Lung (tissue), 12 donors: ENCODE measurements around the gene NKD2. TPM values are rescaled to one million over a fixed set of nuclear protein-coding genes. Genes with fewer than 3 reads are reported as not detected.

Experiments used
- ATAC-seq: fragments of 200-7000 bp; cut with Tn5 transposase; one replicate; pipeline ENCODE4 v1.9.1; 2020; ENCODE audit warnings: moderate number of reproducible peaks; ENCODE audit not compliant: insufficient read depth, low FRiP score
- DNase-seq, 3 donors: peaks; one replicate each; pipeline ENCODE4 v3.0.0-alpha.2; 2013 to 2017
- H3K27ac ChIP-seq, 2 donors: one replicate each; pipeline ENCODE4 v1.5.1; 2013; ENCODE audit warnings: mild to moderate bottlenecking in 2 of 2, moderate library complexity in 2 of 2, control low read depth in 1 of 2, inconsistent platforms in 1 of 2, low read depth in 1 of 2, low read length in 1 of 2
- H3K27me3 ChIP-seq, 3 donors: one replicate each; pipeline ENCODE4 v1.5.1; 2013; ENCODE audit warnings: low read length in 2 of 3; ENCODE audit not compliant: control insufficient read depth in 3 of 3, insufficient read depth in 3 of 3
- H3K36me3 ChIP-seq, 4 donors: one replicate each; pipeline ENCODE4 v1.5.1; 2013; ENCODE audit warnings: low read length in 4 of 4, mild to moderate bottlenecking in 1 of 4, moderate library complexity in 1 of 4; ENCODE audit not compliant: control insufficient read depth in 4 of 4, insufficient read depth in 4 of 4
- H3K4me1 ChIP-seq, 5 donors: one replicate each; pipeline ENCODE4 v1.5.1; 2013; ENCODE audit warnings: low read length in 5 of 5, mild to moderate bottlenecking in 2 of 5, moderate library complexity in 1 of 5; ENCODE audit not compliant: control insufficient read depth in 5 of 5, insufficient read depth in 5 of 5
- H3K4me3 ChIP-seq: one replicate; pipeline ENCODE4 v1.5.1; 2013; ENCODE audit warnings: mild to moderate bottlenecking, control low read depth, moderate library complexity
- H3K9ac ChIP-seq, 2 donors: one replicate each; pipeline ENCODE4 v1.5.1; 2013; ENCODE audit warnings: low read length in 2 of 2, control low read depth in 1 of 2; ENCODE audit not compliant: insufficient read depth in 1 of 2
- H3K9me3 ChIP-seq, 4 donors: one replicate each; pipeline ENCODE4 v1.5.1; 2013; ENCODE audit warnings: low read length in 3 of 4, mild to moderate bottlenecking in 1 of 4, moderate library complexity in 1 of 4; ENCODE audit not compliant: control insufficient read depth in 4 of 4, insufficient read depth in 3 of 4
- CTCF ChIP-seq: IDR thresholded peaks from 2 replicates; pipeline ENCODE4 v1.5.1; 2012; ENCODE audit warnings: mild to moderate bottlenecking; ENCODE audit errors: control extremely low read depth, extremely low read depth
- WGBS, 2 donors: extraction: QIAGEN DNeasy Blood & Tissue Kit; methylation state at CpG; one replicate each; pipeline ENCODE4 v1.1.7; 2013; 5-methylcytosine and 5-hydroxymethylcytosine counted together
- polyA plus RNA-seq, 2 donors: library from polyadenylated mRNA; stranded (reverse); fragments of 200-250 nt; gene quantifications; one replicate each; pipeline ENCODE4 v1.2.1, GENCODE V29; 2013
- total RNA-seq, 2 donors: library from RNA; depleted of rRNA in 1 of 2; stranded (reverse); fragments of >200 nt in 1 of 2; gene quantifications; one replicate each; pipeline ENCODE4 v1.2.1, GENCODE V29; 2014 to 2021
- donor health status: control.
- donor health status: control.
- donor health status: Bipolar disorder and iron deficiency.
- donor health status: healthy.
- donor health status: DM: yes; HTN: yes; CAD: no.

NKD2 gene
- total and polyA plus RNA-seq, 4 donors: 9.9 to 88.0 (median 48.4) TPM

GRCh38 chr5:1052641-1053390, 44.2 kb downstream of the NKD2 start:
- WGBS, 2 donors: 91 to 94% methylated on average over 27 to 29 of the region's 29 CpGs
- no peak for DNase-seq
- H3K4me1 ChIP-seq: no peaks in the 10 kb centered on the region
- H3K36me3 ChIP-seq: peaks cover 0 to 69% (median 16%) of the 10 kb centered on the region in 4 donors
- no peak overlapping the region for H3K4me3 ChIP-seq
- TF ChIP-seq CTCF: no peak
- no peaks in the 10 kb centered on the region for H3K9me3 ChIP-seq
- ATAC-seq: no peak
- H3K27ac ChIP-seq: no peak overlapping the region
- H3K9ac ChIP-seq: no peak overlapping the region
- H3K27me3 ChIP-seq: no peaks in the 10 kb centered on the region

DNA sequence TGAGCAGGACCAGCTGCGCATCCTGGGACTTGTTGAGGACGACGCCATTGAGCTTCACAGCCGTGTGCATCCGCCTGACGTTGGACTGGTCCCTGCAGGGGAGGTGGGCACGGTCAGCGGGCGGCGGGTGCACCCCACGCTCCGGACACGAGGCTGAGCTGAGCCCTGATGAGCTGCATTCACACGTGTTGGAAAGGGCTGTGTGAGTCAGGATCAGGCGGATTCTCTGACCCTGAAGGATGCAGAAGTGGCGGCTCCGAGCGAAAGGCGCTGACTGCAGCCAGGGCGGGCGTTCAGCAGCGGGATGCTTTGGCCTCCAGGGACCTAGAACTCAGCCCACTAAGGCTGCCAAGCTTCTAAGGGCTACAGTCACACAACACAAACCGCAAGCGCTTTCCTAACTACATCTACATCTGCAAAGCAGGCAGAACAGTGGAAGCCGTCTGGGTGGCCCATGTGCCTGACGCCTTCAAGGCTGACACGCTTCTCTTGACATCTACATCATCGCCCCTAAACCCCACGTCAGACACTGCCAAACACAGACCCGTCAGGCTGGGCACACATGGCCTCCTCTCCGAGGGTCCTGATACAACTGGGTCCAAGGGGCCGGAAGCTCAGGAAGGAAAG, 44.9 kb downstream of the NKD2 start:
- H3K36me3 ChIP-seq: peaks cover 0 to 75% (median 16%) of the 10 kb centered on the region in 4 donors
- H3K9me3 ChIP-seq: no peaks in the 10 kb centered on the region
- H3K27ac ChIP-seq: no peak overlapping the region
- WGBS, 2 donors: 92 to 93% methylated on average over 32 of the region's 32 CpGs
- no peak for ATAC-seq
- H3K27me3 ChIP-seq: no peaks in the 10 kb centered on the region
- H3K9ac ChIP-seq: no peak overlapping the region
- H3K4me1 ChIP-seq: no peaks in the 10 kb centered on the region
- H3K4me3 ChIP-seq: no peak overlapping the region
- no peak for TF ChIP-seq CTCF
- DNase-seq: peak in 1 of 3 donors; percentile 17

- Histone ChIP-seq H3K27ac (no peak overlapping the region), H3K9ac (no peak overlapping the region), H3K9me3 (no peaks in the 10 kb centered on the region), H3K4me1 (no peaks in the 10 kb centered on the region), H3K27me3 (no peaks in the 10 kb centered on the region), H3K36me3 (peaks cover 0 to 82% (median 16%) of the 10 kb centered on the region in 4 donors), H3K4me3 (no peak overlapping the region)
- DNase-seq: no peak
- no peak for ATAC-seq
- 93% methylated on average over 39 of the region's 39 CpGs for WGBS, 2 donors
- TF ChIP-seq CTCF: no peak
These were observed 45.6 kb downstream of the NKD2 start for GRCh38 chr5:1054018-1054798.
